H9 (cell line): ENCODE results near the gene PCCA. TPM values are rescaled to one million over a fixed set of nuclear protein-coding genes. Genes with fewer than 3 reads are reported as not detected.

Experiments
- DNase-seq: peaks from one replicate; pipeline ENCODE4 v3.0.0-alpha.2; 2017
- H2AFZ ChIP-seq: one replicate; pipeline ENCODE4 v1.6.1; 2013; ENCODE audit warnings: mild to moderate bottlenecking, low read length, control low read depth, moderate library complexity
- H2AK5ac ChIP-seq: 2 replicates; pipeline ENCODE4 v1.6.1; 2013; ENCODE audit warnings: low read length, control low read depth, mixed read lengths; ENCODE audit not compliant: insufficient read length
- H2BK120ac ChIP-seq: one replicate; pipeline ENCODE4 v1.6.1; 2013; ENCODE audit warnings: low read depth, mild to moderate bottlenecking, low read length, control low read depth, inconsistent platforms; ENCODE audit not compliant: poor library complexity, severe bottlenecking
- H2BK12ac ChIP-seq: 2 replicates; pipeline ENCODE4 v1.6.1; 2013; ENCODE audit warnings: low read length, control low read depth, mixed read lengths, low read depth; ENCODE audit not compliant: insufficient read length
- H2BK15ac ChIP-seq: 2 replicates; pipeline ENCODE4 v1.6.1; 2013; ENCODE audit warnings: low read depth, low read length, control low read depth
- H2BK20ac ChIP-seq: one replicate; pipeline ENCODE4 v1.6.1; 2013; ENCODE audit warnings: low read depth, mild to moderate bottlenecking, low read length, control low read depth, inconsistent platforms; ENCODE audit not compliant: poor library complexity, severe bottlenecking
- H2BK5ac ChIP-seq: 2 replicates; pipeline ENCODE4 v1.6.1; 2013; ENCODE audit warnings: low read length, control low read depth, mixed read lengths; ENCODE audit not compliant: insufficient read length
- H3K14ac ChIP-seq: 2 replicates; pipeline ENCODE4 v1.6.1; 2013; ENCODE audit warnings: low read length, control low read depth; ENCODE audit not compliant: insufficient read depth
- H3K18ac ChIP-seq: 2 replicates; pipeline ENCODE4 v1.6.1; 2013; ENCODE audit warnings: low read depth, mild to moderate bottlenecking, mixed read lengths, low read length, control low read depth; ENCODE audit not compliant: insufficient read length
- H3K23ac ChIP-seq: 2 replicates; pipeline ENCODE4 v1.6.1; 2013; ENCODE audit warnings: low read length, control low read depth, mixed read lengths, low read depth; ENCODE audit not compliant: insufficient read length
- H3K23me2 ChIP-seq: 2 replicates; pipeline ENCODE4 v1.6.1; 2013; ENCODE audit warnings: low read depth, mild to moderate bottlenecking, mixed read lengths, low read length, control low read depth; ENCODE audit not compliant: insufficient read length, poor library complexity, severe bottlenecking
- H3K27ac ChIP-seq: 2 replicates; pipeline ENCODE4 v1.5.1; 2013; ENCODE audit warnings: low read length, control low read depth, mixed read lengths, low read depth; ENCODE audit not compliant: insufficient read length
- H3K27me3 ChIP-seq: 2 replicates; pipeline ENCODE4 v1.6.1; 2013; ENCODE audit warnings: low read length, control low read depth, inconsistent platforms; ENCODE audit not compliant: insufficient read depth
- H3K4ac ChIP-seq: 2 replicates; pipeline ENCODE4 v1.6.1; 2013; ENCODE audit warnings: low read depth, mild to moderate bottlenecking, control low read depth, inconsistent platforms, low read length, moderate library complexity
- H3K4me1 ChIP-seq: 2 replicates; pipeline ENCODE4 v1.6.1; 2013; ENCODE audit warnings: low read length, control low read depth, inconsistent platforms; ENCODE audit not compliant: insufficient read depth
- H3K4me2 ChIP-seq: 2 replicates; pipeline ENCODE4 v1.6.1; 2013; ENCODE audit warnings: low read length, control low read depth, mixed read lengths; ENCODE audit not compliant: insufficient read length, insufficient read depth
- H3K56ac ChIP-seq: 2 replicates; pipeline ENCODE4 v1.6.1; 2013; ENCODE audit warnings: low read depth, mild to moderate bottlenecking, mixed read lengths, low read length, control low read depth; ENCODE audit not compliant: insufficient read length
- H3K79me1 ChIP-seq: 2 replicates; pipeline ENCODE4 v1.6.1; 2013; ENCODE audit warnings: low read depth, mild to moderate bottlenecking, moderate library complexity, low read length, control low read depth, inconsistent platforms; ENCODE audit not compliant: insufficient read depth, poor library complexity, severe bottlenecking
- H3K79me2 ChIP-seq: 2 replicates; pipeline ENCODE4 v1.6.1; 2013; ENCODE audit warnings: low read length, control low read depth, inconsistent platforms; ENCODE audit not compliant: insufficient read depth
- H3K9ac ChIP-seq: 2 replicates; pipeline ENCODE4 v1.6.1; 2013; ENCODE audit warnings: low read length, control low read depth, mixed read lengths; ENCODE audit not compliant: insufficient read length; ENCODE audit errors: extremely low read depth
- H3K9me3 ChIP-seq: one replicate; pipeline ENCODE4 v1.6.1; 2013; ENCODE audit warnings: low read depth, low read length, inconsistent platforms; ENCODE audit not compliant: control insufficient read depth
- H3T11ph ChIP-seq: one replicate; pipeline ENCODE4 v1.6.1; 2013; ENCODE audit warnings: mild to moderate bottlenecking, low read length, control low read depth, inconsistent platforms
- H4K20me1 ChIP-seq: one replicate; pipeline ENCODE4 v1.6.1; 2013; ENCODE audit not compliant: control insufficient read depth, insufficient read length, insufficient read depth
- H4K5ac ChIP-seq: 2 replicates; pipeline ENCODE4 v1.6.1; 2013; ENCODE audit warnings: low read depth, mild to moderate bottlenecking, mixed read lengths, low read length, control low read depth; ENCODE audit not compliant: insufficient read length
- H4K8ac ChIP-seq: replicated peaks from 2 replicates; pipeline ENCODE4 v1.6.1; 2013; ENCODE audit warnings: low read length, control low read depth, mixed read lengths, low read depth; ENCODE audit not compliant: insufficient read length
- H4K91ac ChIP-seq: 2 replicates; pipeline ENCODE4 v1.6.1; 2013; ENCODE audit warnings: low read depth, mild to moderate bottlenecking, moderate library complexity, mixed read lengths, low read length, control low read depth; ENCODE audit not compliant: insufficient read length
- H3K27ac Mint-ChIP-seq, 3 experiments: 2 replicates in 2 of 3; 3 replicates in 1 of 3; pipeline ENCODE4 v1.8.0; 2020 to 2021; ENCODE audit warnings: mixed read lengths in 3 of 3, mild to moderate bottlenecking in 1 of 3, moderate library complexity in 1 of 3
- H3K27me3 Mint-ChIP-seq: 2 replicates; pipeline ENCODE4 v1.8.0; 2021; ENCODE audit warnings: low read depth, mild to moderate bottlenecking, moderate library complexity, mixed read lengths
- H3K36me3 Mint-ChIP-seq, 3 experiments: 2 replicates in 2 of 3; 3 replicates in 1 of 3; pipeline ENCODE4 v1.8.0; 2020 to 2021; ENCODE audit warnings: low read depth in 3 of 3, mixed read lengths in 3 of 3; ENCODE audit not compliant: insufficient read depth in 1 of 3
- H3K4me1 Mint-ChIP-seq, 2 experiments: 2 replicates each; pipeline ENCODE4 v1.8.0; 2020; ENCODE audit warnings: mixed read lengths in 2 of 2
- H3K4me3 Mint-ChIP-seq, 2 experiments: 2 replicates in 1 of 2; 3 replicates in 1 of 2; pipeline ENCODE4 v1.8.0; 2020 to 2021; ENCODE audit warnings: mild to moderate bottlenecking in 2 of 2, mixed read lengths in 2 of 2, moderate library complexity in 1 of 2
- H3K9me3 Mint-ChIP-seq, 2 experiments: 2 replicates in 1 of 2; 3 replicates in 1 of 2; pipeline ENCODE4 v1.8.0; 2020; ENCODE audit warnings: mild to moderate bottlenecking in 2 of 2, mixed read lengths in 2 of 2, moderate library complexity in 1 of 2
- CTCF ChIP-seq: fragments of 200-600 bp; sonication (generic); conservative IDR thresholded peaks from 3 replicates; pipeline ENCODE4 v1.8.0; 2021; ENCODE audit warnings: antibody characterized with exemption, mild to moderate bottlenecking
- WGBS: extraction: QIAGEN DNeasy Blood & Tissue Kit; methylation state at CpG from one replicate; pipeline ENCODE4 v1.1.7; 2013; ENCODE audit warnings: missing lambda C conversion rate, low lambda C conversion rate, mixed read lengths; ENCODE audit not compliant: insufficient read length; ENCODE audit errors: extremely low coverage; 5-methylcytosine and 5-hydroxymethylcytosine counted together
- total RNA-seq: library from RNA; stranded (reverse); gene quantifications from 2 replicates; pipeline ENCODE4 v1.2.1, GENCODE V29; 2021

PCCA gene
- total RNA-seq, 1 experiment from 2014 or later, result 56.5 TPM

DNA sequence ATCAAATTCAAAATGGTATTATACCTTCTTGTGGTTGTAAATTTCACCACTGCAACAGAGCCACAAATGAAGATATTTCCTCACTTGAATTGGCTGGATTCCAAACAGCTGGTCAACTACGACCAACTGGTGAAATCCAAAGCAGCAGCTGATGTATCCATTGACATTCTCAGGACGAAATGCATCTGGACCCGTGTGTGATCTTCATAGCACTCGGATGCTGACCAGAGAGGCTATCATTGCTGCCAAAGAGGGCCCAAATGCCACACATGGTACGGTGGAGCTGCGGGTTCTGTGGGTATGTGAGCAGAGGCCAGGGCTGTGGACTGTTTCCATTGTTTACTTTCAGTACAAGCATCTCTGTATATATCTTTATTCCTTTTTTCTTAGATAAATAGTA, 25.6 kb upstream of the PCCA start:
- peaks cover 7 to 34% (median 9%) of the 10 kb centered on the region in 3 experiments for H3K36me3 Mint-ChIP-seq
- no peak for DNase-seq
- H3K79me2 ChIP-seq, result no peaks in the 10 kb centered on the region
- H3K4me1 Mint-ChIP-seq, result peaks cover 12 to 14% of the 10 kb centered on the region in 2 experiments
- no peaks in the 10 kb centered on the region for H3K27me3 ChIP-seq
- H3K9ac ChIP-seq, result no peak overlapping the region
- H2BK20ac ChIP-seq, result no peak overlapping the region
- H3K79me1 ChIP-seq, result no peaks in the 10 kb centered on the region
- peaks cover 22 to 33% of the 10 kb centered on the region in 2 experiments for H3K9me3 Mint-ChIP-seq
- no peak overlapping the region for H3K4me3 Mint-ChIP-seq
- no peak overlapping the region for H2BK15ac ChIP-seq
- TF ChIP-seq CTCF, result no peak
- H3K27ac ChIP-seq, result no peak overlapping the region
- H3K14ac ChIP-seq, result no peak overlapping the region
- no peak overlapping the region for H4K8ac ChIP-seq
- WGBS, result no CpG with 5 or more reads among the region's 6 CpGs
- no peak overlapping the region for H2BK12ac ChIP-seq
- peaks cover 4% of the 10 kb centered on the region for H3K27me3 Mint-ChIP-seq
- H3T11ph ChIP-seq, result no peak overlapping the region
- H2AK5ac ChIP-seq, result no peak overlapping the region
- peaks cover 2% of the 10 kb centered on the region; the same call in 1 of the 2 replicates for H3K4me1 ChIP-seq
- H3K27ac Mint-ChIP-seq, result no peak overlapping the region
- no peak overlapping the region for H2AFZ ChIP-seq
- H3K18ac ChIP-seq, result no peak overlapping the region
- no peak overlapping the region for H3K4me2 ChIP-seq
- no peak overlapping the region for H2BK120ac ChIP-seq
- no peak overlapping the region for H3K23ac ChIP-seq
- H4K20me1 ChIP-seq, result no peaks in the 10 kb centered on the region
- no peaks in the 10 kb centered on the region for H3K23me2 ChIP-seq
- no peak overlapping the region for H3K4ac ChIP-seq
- H2BK5ac ChIP-seq, result no peak overlapping the region
- H4K91ac ChIP-seq, result no peak overlapping the region
- H3K56ac ChIP-seq, result no peak overlapping the region
- no peaks in the 10 kb centered on the region for H3K9me3 ChIP-seq
- H4K5ac ChIP-seq, result no peak overlapping the region
